Mesendoderm (in vitro differentiated cells): Measurements from ENCODE around the gene CCSER1.
"Not testable (repeated sequence)": the region's sequence is repeated elsewhere in the genome, so short reads cannot be mapped to it uniquely, and the experiment has no call there.

Experiments
- DNase-seq: peaks from one replicate; pipeline ENCODE4 v3.0.0; 2013
- H2AK5ac ChIP-seq: 2 replicates; pipeline ENCODE4 v1.6.1; 2013; ENCODE audit warnings: low read length, inconsistent platforms
- H2BK120ac ChIP-seq: 2 replicates; pipeline ENCODE4 v1.6.1; 2013; ENCODE audit warnings: low read depth, mild to moderate bottlenecking, low read length, moderate library complexity, mixed read lengths
- H2BK15ac ChIP-seq: replicated peaks from 2 replicates; pipeline ENCODE4 v1.6.1; 2013; ENCODE audit warnings: low read depth, mild to moderate bottlenecking, moderate library complexity
- H2BK5ac ChIP-seq: 2 replicates; pipeline ENCODE4 v1.6.1; 2013; ENCODE audit warnings: low read length, inconsistent platforms
- H3K18ac ChIP-seq: 2 replicates; pipeline ENCODE4 v1.6.1; 2013; ENCODE audit warnings: mild to moderate bottlenecking, low read length, mixed read lengths
- H3K23ac ChIP-seq: one replicate; pipeline ENCODE4 v1.6.1; 2013; ENCODE audit warnings: low read length
- H3K27ac ChIP-seq: 2 replicates; pipeline ENCODE4 v1.5.1; 2013; ENCODE audit warnings: low read depth, mild to moderate bottlenecking, inconsistent platforms, low read length, moderate library complexity
- H3K27me3 ChIP-seq: 2 replicates; pipeline ENCODE4 v1.6.1; 2013; ENCODE audit warnings: low read length, control low read depth, mild to moderate bottlenecking, inconsistent platforms; ENCODE audit not compliant: insufficient read depth, poor library complexity
- H3K36me3 ChIP-seq: 2 replicates; pipeline ENCODE4 v1.6.1; 2013; ENCODE audit warnings: low read length, inconsistent platforms; ENCODE audit not compliant: control insufficient read depth, insufficient read depth
- H3K4ac ChIP-seq: one replicate; pipeline ENCODE4 v1.6.1; 2013; ENCODE audit warnings: low read depth, mild to moderate bottlenecking, low read length, moderate library complexity
- H3K4me1 ChIP-seq: 2 replicates; pipeline ENCODE4 v1.6.1; 2013; ENCODE audit warnings: low read depth, low read length, inconsistent platforms; ENCODE audit not compliant: control insufficient read depth
- H3K4me2 ChIP-seq: 2 replicates; pipeline ENCODE4 v1.6.1; 2013; ENCODE audit warnings: low read length
- H3K4me3 ChIP-seq: 2 replicates; pipeline ENCODE4 v1.5.1; 2013; ENCODE audit warnings: mild to moderate bottlenecking, low read length
- H3K56ac ChIP-seq: one replicate; pipeline ENCODE4 v1.6.1; 2013; ENCODE audit warnings: low read length
- H3K79me1 ChIP-seq: 2 replicates; pipeline ENCODE4 v1.6.1; 2013; ENCODE audit warnings: low read length, inconsistent platforms
- H3K79me2 ChIP-seq: 2 replicates; pipeline ENCODE4 v1.6.1; 2013; ENCODE audit warnings: mild to moderate bottlenecking, low read length; ENCODE audit not compliant: control insufficient read depth, insufficient read depth
- H3K9ac ChIP-seq: 2 replicates; pipeline ENCODE4 v1.6.1; 2013; ENCODE audit warnings: low read length, inconsistent platforms
- H4K5ac ChIP-seq: one replicate; pipeline ENCODE4 v1.6.1; 2013; ENCODE audit warnings: low read length
- H4K8ac ChIP-seq: one replicate; pipeline ENCODE4 v1.6.1; 2013; ENCODE audit warnings: low read depth, mild to moderate bottlenecking, control low read depth, low read length, moderate library complexity
- WGBS: extraction: QIAGEN DNeasy Blood & Tissue Kit; methylation state at CpG from one replicate; pipeline ENCODE4 v1.1.7; 2013; ENCODE audit warnings: low lambda C conversion rate, missing lambda C conversion rate; ENCODE audit not compliant: insufficient coverage; ENCODE audit errors: extremely low coverage; 5-methylcytosine and 5-hydroxymethylcytosine counted together

CCSER1 gene

GRCh38 chr4:91325495-91325894 is 1198.3 kb downstream of the CCSER1 start:
- Histone ChIP-seq H2BK15ac (no peak overlapping the region), H4K8ac (no peak overlapping the region), H3K79me1 (no peaks in the 10 kb centered on the region), H3K4me1 (no peaks in the 10 kb centered on the region), H2AK5ac (no peak overlapping the region), H3K4me2 (no peak overlapping the region), H3K4me3 (no peak overlapping the region), H3K27ac (no peak overlapping the region), H3K23ac (no peak overlapping the region), H2BK120ac (no peak overlapping the region), H3K79me2 (no peaks in the 10 kb centered on the region), H3K18ac (no peak overlapping the region), H3K4ac (no peak overlapping the region), H4K5ac (no peak overlapping the region), H3K27me3 (no peaks in the 10 kb centered on the region), H3K56ac (no peak overlapping the region), H3K36me3 (no peaks in the 10 kb centered on the region), H3K9ac (no peak overlapping the region), H2BK5ac (no peak overlapping the region)
- no CpG with 5 or more reads among the region's 1 CpG for WGBS
- no peak for DNase-seq

- H3K27ac ChIP-seq, H4K5ac ChIP-seq, H3K4ac ChIP-seq, H3K18ac ChIP-seq, H3K4me2 ChIP-seq, H3K4me3 ChIP-seq, H3K56ac ChIP-seq, H2BK15ac ChIP-seq, H2AK5ac ChIP-seq, H3K36me3 ChIP-seq, DNase-seq, H4K8ac ChIP-seq, H3K4me1 ChIP-seq, H2BK5ac ChIP-seq, H2BK120ac ChIP-seq, H3K79me2 ChIP-seq, H3K9ac ChIP-seq, H3K79me1 ChIP-seq, H3K27me3 ChIP-seq, H3K23ac ChIP-seq: not testable (repeated sequence)
- whole genome bisulfite sequencing, result no CpG with 5 or more reads among the region's 2 CpGs
These were observed 1199.0 kb downstream of the CCSER1 start for GRCh38 chr4:91326167-91326566.

- no peak overlapping the region for H2BK15ac ChIP-seq
- H3K4me3 ChIP-seq, result no peak overlapping the region
- no peak for DNase-seq
- WGBS, result no CpG with 5 or more reads among the region's 3 CpGs
- no peak overlapping the region for H3K4me2 ChIP-seq
- H3K56ac ChIP-seq, result no peak overlapping the region
- no peak overlapping the region for H2BK120ac ChIP-seq
- no peak overlapping the region for H3K18ac ChIP-seq
- no peak overlapping the region for H4K8ac ChIP-seq
- H3K36me3 ChIP-seq, result no peaks in the 10 kb centered on the region
- no peaks in the 10 kb centered on the region for H3K79me2 ChIP-seq
- no peak overlapping the region for H3K23ac ChIP-seq
- H3K27ac ChIP-seq, result no peak overlapping the region
- H2AK5ac ChIP-seq, result no peak overlapping the region
- no peak overlapping the region for H2BK5ac ChIP-seq
- no peaks in the 10 kb centered on the region for H3K27me3 ChIP-seq
- no peak overlapping the region for H3K9ac ChIP-seq
- no peak overlapping the region for H3K4ac ChIP-seq
- H4K5ac ChIP-seq, result no peak overlapping the region
- H3K79me1 ChIP-seq, result no peaks in the 10 kb centered on the region
- H3K4me1 ChIP-seq, result no peaks in the 10 kb centered on the region
These were observed 1203.5 kb downstream of the CCSER1 start for GRCh38 chr4:91330555-91331137.

GRCh38 chr4:91340822-91341221 is 1213.6 kb downstream of the CCSER1 start:
- no peak overlapping the region for H2BK120ac ChIP-seq
- no peak overlapping the region for H2BK15ac ChIP-seq
- no peak overlapping the region for H2BK5ac ChIP-seq
- no peak overlapping the region for H4K5ac ChIP-seq
- H3K79me2 ChIP-seq, result no peaks in the 10 kb centered on the region
- no peaks in the 10 kb centered on the region for H3K27me3 ChIP-seq
- H3K79me1 ChIP-seq, result no peaks in the 10 kb centered on the region
- no peak overlapping the region for H3K9ac ChIP-seq
- no peak overlapping the region for H3K18ac ChIP-seq
- no peak overlapping the region for H2AK5ac ChIP-seq
- H3K36me3 ChIP-seq, result no peaks in the 10 kb centered on the region
- no peaks in the 10 kb centered on the region for H3K4me1 ChIP-seq
- H3K23ac ChIP-seq, result no peak overlapping the region
- H3K4me3 ChIP-seq, result no peak overlapping the region
- no peak overlapping the region for H3K4ac ChIP-seq
- DNase-seq, result no peak
- no CpG with 5 or more reads among the region's 1 CpG for WGBS
- H3K4me2 ChIP-seq, result no peak overlapping the region
- H3K27ac ChIP-seq, result no peak overlapping the region
- no peak overlapping the region for H4K8ac ChIP-seq
- no peak overlapping the region for H3K56ac ChIP-seq

GRCh38 chr4:91345632-91346031 is 1218.4 kb downstream of the CCSER1 start:
- Histone ChIP-seq H2BK15ac (no peak overlapping the region), H3K4me3 (no peak overlapping the region), H3K4ac (no peak overlapping the region), H2BK120ac (no peak overlapping the region), H3K27me3 (no peaks in the 10 kb centered on the region), H3K18ac (no peak overlapping the region), H2BK5ac (no peak overlapping the region), H3K23ac (no peak overlapping the region), H3K9ac (no peak overlapping the region), H3K27ac (no peak overlapping the region), H3K79me1 (no peaks in the 10 kb centered on the region), H3K79me2 (no peaks in the 10 kb centered on the region), H4K8ac (no peak overlapping the region), H4K5ac (no peak overlapping the region), H3K4me2 (no peak overlapping the region), H3K56ac (no peak overlapping the region), H2AK5ac (no peak overlapping the region), H3K4me1 (no peaks in the 10 kb centered on the region), H3K36me3 (no peaks in the 10 kb centered on the region)
- no peak for DNase-seq

GRCh38 chr4:91356496-91356895 is 1229.3 kb downstream of the CCSER1 start:
- H3K23ac ChIP-seq, result not testable (repeated sequence)

More at GRCh38 chr4:91356496-91356895, 1229.3 kb downstream of the CCSER1 start:
- H3K4me1 ChIP-seq, H3K18ac ChIP-seq, H3K9ac ChIP-seq, H2AK5ac ChIP-seq, H2BK120ac ChIP-seq, H3K27ac ChIP-seq, H4K8ac ChIP-seq, H3K36me3 ChIP-seq, H3K4ac ChIP-seq, DNase-seq, H3K4me3 ChIP-seq, H2BK15ac ChIP-seq, H3K79me1 ChIP-seq, H3K79me2 ChIP-seq, H3K4me2 ChIP-seq, H3K56ac ChIP-seq, H3K27me3 ChIP-seq, H4K5ac ChIP-seq, H2BK5ac ChIP-seq: not testable (repeated sequence)
- WGBS, result no CpG with 5 or more reads among the region's 4 CpGs
